Neural crest cell (in vitro differentiated cells): ENCODE data around the gene PLXNB2. TPM values are rescaled to one million over a fixed set of nuclear protein-coding genes. Genes with fewer than 3 reads are reported as not detected.
"Not testable (repeated sequence)": the region's sequence is repeated elsewhere in the genome, so short reads cannot be mapped to it uniquely, and the experiment has no call there.

Experiments
- DNase-seq: peaks from one replicate; pipeline ENCODE4 v3.0.0; 2021; ENCODE audit warnings: low read depth, mixed read lengths, low spot score
- H3K27ac Mint-ChIP-seq: one replicate; pipeline ENCODE4 v1.8.0; 2021; ENCODE audit warnings: mild to moderate bottlenecking, mixed read lengths; ENCODE audit not compliant: unreplicated experiment
- H3K27me3 Mint-ChIP-seq: 2 replicates; pipeline ENCODE4 v1.8.0; 2021; ENCODE audit warnings: low read depth, mild to moderate bottlenecking, mixed read lengths
- H3K36me3 Mint-ChIP-seq: 2 replicates; pipeline ENCODE4 v1.8.0; 2021; ENCODE audit warnings: low read depth, mild to moderate bottlenecking, mixed read lengths
- H3K4me1 Mint-ChIP-seq: 2 replicates; pipeline ENCODE4 v1.8.0; 2021; ENCODE audit warnings: mixed read lengths
- H3K4me3 Mint-ChIP-seq: one replicate; pipeline ENCODE4 v1.8.0; 2021; ENCODE audit warnings: mild to moderate bottlenecking, mixed read lengths
- H3K9me3 Mint-ChIP-seq: 2 replicates; pipeline ENCODE4 v1.8.0; 2021; ENCODE audit warnings: mixed read lengths
- total RNA-seq: library from RNA; stranded (reverse); gene quantifications from 2 replicates; pipeline ENCODE4 v1.2.1, GENCODE V29; 2021
- TF ChIP-seq, protein P1 (sequence below): fragments of 200-600 bp; sonication (generic); conservative IDR thresholded peaks from 2 replicates; pipeline ENCODE4 v1.5.0; 2021; ENCODE audit warnings: antibody characterized with exemption, mild to moderate bottlenecking

The PLXNB2 gene
- total RNA-seq, 1 donor from 2014 or later: 130 TPM

DNA sequence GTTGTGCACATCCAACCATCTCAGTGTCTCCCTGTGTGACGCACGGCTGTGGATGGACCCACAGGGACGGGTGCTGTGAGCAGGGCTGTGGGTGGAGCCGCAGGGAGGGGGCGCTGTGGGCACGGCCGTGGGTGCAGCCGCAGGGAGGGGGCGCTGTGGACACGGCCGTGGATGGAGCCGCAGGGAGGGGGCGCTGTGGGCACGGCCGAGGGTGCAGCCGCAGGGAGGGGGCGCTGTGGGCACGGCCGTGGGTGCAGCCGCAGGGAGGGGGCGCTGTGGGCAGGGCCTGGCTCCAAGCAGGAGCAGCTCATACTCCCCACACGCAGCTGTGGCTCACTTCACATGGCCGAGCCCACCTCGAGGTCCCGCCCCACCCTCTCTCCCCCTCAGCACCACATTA is 31.3 kb downstream of the PLXNB2 start:
- TF ChIP-seq, protein P1, sequence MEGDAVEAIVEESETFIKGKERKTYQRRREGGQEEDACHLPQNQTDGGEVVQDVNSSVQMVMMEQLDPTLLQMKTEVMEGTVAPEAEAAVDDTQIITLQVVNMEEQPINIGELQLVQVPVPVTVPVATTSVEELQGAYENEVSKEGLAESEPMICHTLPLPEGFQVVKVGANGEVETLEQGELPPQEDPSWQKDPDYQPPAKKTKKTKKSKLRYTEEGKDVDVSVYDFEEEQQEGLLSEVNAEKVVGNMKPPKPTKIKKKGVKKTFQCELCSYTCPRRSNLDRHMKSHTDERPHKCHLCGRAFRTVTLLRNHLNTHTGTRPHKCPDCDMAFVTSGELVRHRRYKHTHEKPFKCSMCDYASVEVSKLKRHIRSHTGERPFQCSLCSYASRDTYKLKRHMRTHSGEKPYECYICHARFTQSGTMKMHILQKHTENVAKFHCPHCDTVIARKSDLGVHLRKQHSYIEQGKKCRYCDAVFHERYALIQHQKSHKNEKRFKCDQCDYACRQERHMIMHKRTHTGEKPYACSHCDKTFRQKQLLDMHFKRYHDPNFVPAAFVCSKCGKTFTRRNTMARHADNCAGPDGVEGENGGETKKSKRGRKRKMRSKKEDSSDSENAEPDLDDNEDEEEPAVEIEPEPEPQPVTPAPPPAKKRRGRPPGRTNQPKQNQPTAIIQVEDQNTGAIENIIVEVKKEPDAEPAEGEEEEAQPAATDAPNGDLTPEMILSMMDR: peak; percentile 44
- Mint-ChIP-seq H3K36me3 (peaks cover 8% of the 10 kb centered on the region), H3K9me3 (no peaks in the 10 kb centered on the region), H3K4me1 (peaks cover 8% of the 10 kb centered on the region), H3K27me3 (peaks cover 12% of the 10 kb centered on the region), H3K27ac (no peak overlapping the region), H3K4me3 (no peak overlapping the region)
- no peak for DNase-seq

- DNase-seq: no peak
- Mint-ChIP-seq H3K9me3 (no peaks in the 10 kb centered on the region), H3K4me1 (peaks cover 11% of the 10 kb centered on the region), H3K27me3 (peaks cover 18% of the 10 kb centered on the region), H3K4me3 (no peak overlapping the region), H3K27ac (no peak overlapping the region), H3K36me3 (peaks cover 8% of the 10 kb centered on the region)
- TF ChIP-seq, protein P1: no peak
These were observed 32.0 kb downstream of the PLXNB2 start for GRCh38 chr22:50275181-50276055.

GRCh38 chr22:50274771-50275170 is 32.7 kb downstream of the PLXNB2 start:
- no peak for DNase-seq
- Mint-ChIP-seq H3K27me3 (peaks cover 18% of the 10 kb centered on the region), H3K36me3 (peaks cover 8% of the 10 kb centered on the region), H3K27ac (no peak overlapping the region), H3K9me3 (no peaks in the 10 kb centered on the region), H3K4me1 (peaks cover 11% of the 10 kb centered on the region), H3K4me3 (no peak overlapping the region)
- TF ChIP-seq, protein P1: no peak

DNA sequence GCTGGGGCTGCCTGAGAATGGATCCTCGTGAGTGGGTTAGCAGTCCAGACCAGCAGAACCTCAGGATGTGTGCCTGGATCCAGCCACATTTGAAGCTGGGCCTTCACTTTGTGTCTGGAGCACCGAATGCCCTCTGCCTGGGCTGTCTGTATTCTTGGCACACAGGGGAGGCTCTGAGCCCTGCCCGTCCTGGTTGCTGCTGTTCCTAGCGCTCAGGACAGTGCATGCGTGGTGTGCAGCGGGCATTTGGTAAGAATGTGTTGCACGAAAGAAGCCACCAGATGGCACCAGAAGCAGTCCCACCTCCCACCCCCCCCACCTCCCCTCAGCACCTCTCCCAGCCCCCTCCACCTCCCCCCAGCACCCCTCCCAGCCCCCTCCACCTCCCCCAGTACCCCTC is 33.1 kb downstream of the PLXNB2 start:
- DNase-seq: no peak
- H3K36me3 Mint-ChIP-seq: peaks cover 8% of the 10 kb centered on the region
- peaks cover 11% of the 10 kb centered on the region for H3K4me1 Mint-ChIP-seq
- peak overlapping the region; percentile 79 for H3K4me3 Mint-ChIP-seq
- H3K27me3 Mint-ChIP-seq: peaks cover 20% of the 10 kb centered on the region
- H3K9me3 Mint-ChIP-seq: no peaks in the 10 kb centered on the region
- no peak overlapping the region for H3K27ac Mint-ChIP-seq
- TF ChIP-seq, protein P1: peak; percentile 51

GRCh38 chr22:50273781-50274180 is 33.7 kb downstream of the PLXNB2 start:
- not testable (repeated sequence) for H3K36me3 Mint-ChIP-seq, DNase-seq, H3K9me3 Mint-ChIP-seq, H3K27ac Mint-ChIP-seq
- Mint-ChIP-seq H3K4me3 (peak overlapping the region; percentile 79), H3K4me1 (peaks cover 11% of the 10 kb centered on the region), H3K27me3 (peaks cover 26% of the 10 kb centered on the region)

DNA sequence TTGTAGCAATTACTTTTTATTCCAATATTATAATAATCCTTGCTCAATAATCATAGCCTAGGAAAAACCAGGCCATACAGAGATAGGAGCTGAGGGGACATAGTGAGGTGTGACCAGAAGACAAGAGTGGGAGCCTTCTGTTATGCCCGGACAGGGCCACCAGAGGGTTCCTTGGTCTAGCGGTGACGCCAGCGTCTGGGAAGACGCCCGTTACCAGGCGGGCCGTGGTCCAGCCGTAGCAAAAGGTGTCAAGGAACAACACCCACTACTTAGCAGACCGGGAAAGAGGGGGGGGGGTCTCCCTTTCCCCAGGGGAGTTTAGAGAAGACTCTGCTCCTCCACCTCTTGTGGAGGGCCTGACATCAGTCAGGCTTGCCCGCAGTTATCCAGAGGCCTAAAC is 34.1 kb downstream of the PLXNB2 start:
- not testable (repeated sequence) for H3K27ac Mint-ChIP-seq, DNase-seq, H3K4me3 Mint-ChIP-seq, H3K9me3 Mint-ChIP-seq, H3K36me3 Mint-ChIP-seq
- TF ChIP-seq, protein P1: peak; percentile 34
- H3K4me1 Mint-ChIP-seq: peaks cover 11% of the 10 kb centered on the region
- peaks cover 30% of the 10 kb centered on the region for H3K27me3 Mint-ChIP-seq
